ENCODE results near the gene CD200R1L.

CD200R1L gene

DNA sequence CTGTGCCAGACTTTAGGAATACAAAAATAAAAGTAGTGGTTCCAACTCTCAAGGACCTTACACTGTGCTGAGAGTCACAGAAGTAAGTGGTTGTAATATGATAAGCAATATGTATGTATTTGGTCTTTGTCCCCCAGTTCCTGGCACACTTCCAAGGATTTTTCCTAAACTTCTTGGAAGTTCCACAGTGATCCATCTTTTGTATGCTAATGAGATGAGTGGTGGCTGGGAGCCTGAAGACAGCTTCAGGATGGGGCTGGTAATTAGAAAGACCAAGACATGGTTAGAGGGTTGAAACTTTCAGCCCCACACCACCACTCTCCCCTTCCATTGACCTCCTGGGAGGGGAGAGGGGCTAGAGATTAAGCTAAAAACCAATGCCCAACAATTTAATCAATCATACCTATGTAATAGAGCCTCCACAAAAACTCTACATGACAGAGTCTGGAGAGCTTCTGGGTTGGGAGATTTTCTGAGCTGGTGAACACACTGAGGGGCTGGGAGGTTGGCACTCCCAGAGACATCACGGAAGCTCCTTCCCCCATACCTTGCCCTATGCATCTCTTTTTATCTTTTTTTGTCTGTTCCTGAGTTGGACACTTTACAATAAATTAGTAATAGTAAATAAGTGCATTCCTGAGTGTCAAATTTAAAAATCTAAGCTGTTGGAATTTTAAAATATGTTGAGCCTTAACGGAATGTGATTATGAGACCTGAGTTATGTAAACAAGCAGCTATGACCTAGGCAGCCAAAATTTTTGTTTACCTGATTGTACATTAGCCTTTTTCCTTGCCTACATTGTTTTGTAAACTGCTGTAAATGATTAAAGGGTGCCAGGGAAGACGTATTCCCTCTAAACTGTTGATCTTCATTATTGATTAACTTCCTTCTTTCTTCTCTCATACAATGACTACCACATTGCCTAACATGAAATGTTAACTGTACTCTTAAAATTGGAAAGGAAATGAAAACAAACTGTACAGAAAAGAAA lies 24.3 kb downstream of the CD200R1L start:
- no peak for DNase-seq (ENCODE audit: low read depth in 1 of 2, low spot score in 1 of 2)

DNA sequence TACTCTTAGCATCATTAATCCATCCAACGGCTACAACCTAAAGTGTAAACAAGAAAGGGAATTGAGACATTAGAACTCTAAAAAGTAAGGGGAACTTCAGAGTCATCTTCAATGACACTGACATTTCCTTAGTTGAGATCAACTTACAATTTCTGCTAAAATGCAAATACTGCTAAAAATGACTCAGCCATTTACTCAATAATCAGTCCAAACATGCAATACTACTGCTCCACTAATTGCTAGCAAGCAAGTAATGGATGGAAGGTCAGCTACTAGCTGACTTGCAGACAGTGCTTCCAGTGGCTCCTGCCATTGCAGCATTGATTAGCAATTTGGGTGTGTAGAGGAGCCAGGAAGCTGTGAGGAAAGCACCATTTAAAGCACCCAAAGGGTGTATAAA lies 28.4 kb downstream of the CD200R1L start:
- DNase-seq (ENCODE audit: low read depth in 1 of 2, low spot score in 1 of 2): no peak

DNA sequence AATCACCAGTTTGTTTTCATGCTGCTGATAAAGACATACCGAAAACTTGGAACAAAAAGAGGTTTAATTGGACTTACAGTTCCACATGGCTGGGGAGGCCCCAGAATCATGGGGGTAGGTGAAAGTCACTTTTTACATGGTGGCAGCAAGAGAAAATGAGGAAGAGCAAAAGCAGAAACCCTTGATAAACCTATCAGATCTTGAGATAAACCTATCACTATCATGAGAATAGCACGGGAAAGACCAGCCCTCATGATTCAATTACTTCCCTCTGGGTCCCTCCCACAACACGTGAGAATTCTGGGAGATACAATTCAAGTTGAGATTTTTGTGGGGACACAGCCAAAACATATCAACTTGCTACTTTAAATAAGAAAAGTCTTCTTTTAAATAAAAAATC lies 28.9 kb downstream of the CD200R1L start:
- no peak for DNase-seq (ENCODE audit: low read depth in 1 of 2, low spot score in 1 of 2)

DNA sequence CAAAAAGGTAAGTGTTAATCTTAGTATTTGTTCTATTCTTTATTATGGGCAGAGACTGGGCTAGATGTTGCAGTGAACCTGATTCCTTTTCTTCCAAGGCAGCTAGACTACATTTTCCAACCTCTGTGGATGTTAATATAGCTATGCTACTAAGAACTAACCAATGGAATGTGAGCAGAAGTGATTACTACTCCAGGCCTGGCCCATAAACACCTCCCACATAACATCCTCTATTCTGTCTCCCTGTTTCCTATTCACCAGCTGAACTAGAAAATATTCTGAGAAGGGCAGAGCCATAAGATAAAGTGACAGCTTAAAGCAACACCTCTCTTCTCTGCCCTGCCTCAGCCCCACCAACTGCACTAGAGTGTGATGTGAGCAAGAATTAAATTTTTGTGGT lies 29.4 kb downstream of the CD200R1L start:
- no peak for DNase-seq (ENCODE audit: low read depth in 1 of 2, low spot score in 1 of 2)

DNA sequence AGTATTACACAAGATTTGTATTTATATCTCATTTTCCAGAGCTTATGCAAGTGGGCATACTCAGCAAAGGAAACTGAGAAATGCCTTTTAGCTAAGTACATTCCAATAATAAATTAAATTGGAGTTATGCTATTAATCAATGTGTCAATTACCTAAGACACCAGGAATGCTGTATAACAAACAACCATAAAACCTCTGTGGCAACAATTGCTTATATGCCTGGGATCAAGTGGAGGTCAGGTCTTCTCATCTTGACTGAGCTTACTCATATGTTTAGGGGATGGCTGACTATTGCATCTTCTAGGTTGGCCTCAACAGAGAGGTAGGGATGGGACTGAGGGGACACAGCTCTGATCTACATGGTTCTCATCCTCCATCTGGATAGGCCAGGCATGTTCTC lies 30.7 kb downstream of the CD200R1L start:
- no peak for DNase-seq (ENCODE audit: low read depth in 1 of 2, low spot score in 1 of 2)

DNA sequence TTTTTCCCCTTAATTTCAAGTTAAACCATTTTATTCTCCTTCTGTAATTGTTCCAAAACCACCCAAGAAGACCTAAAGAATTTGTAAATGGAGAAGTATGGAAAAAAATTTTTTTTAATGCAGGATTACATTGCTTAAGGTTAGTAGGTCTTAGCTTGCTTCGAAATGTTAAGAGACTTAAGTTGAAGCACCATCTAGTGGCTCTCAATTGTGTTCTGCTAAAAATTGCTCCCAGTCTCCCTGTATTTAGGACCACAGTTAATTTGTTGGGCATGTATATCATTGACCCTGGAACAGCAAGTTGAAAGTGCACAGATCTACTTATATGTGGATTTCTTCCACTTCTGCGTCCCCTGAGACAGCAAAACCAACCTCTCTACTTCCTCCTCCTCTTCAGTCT lies 32.4 kb downstream of the CD200R1L start:
- DNase-seq (ENCODE audit: low read depth in 1 of 2, low spot score in 1 of 2): no peak

DNA sequence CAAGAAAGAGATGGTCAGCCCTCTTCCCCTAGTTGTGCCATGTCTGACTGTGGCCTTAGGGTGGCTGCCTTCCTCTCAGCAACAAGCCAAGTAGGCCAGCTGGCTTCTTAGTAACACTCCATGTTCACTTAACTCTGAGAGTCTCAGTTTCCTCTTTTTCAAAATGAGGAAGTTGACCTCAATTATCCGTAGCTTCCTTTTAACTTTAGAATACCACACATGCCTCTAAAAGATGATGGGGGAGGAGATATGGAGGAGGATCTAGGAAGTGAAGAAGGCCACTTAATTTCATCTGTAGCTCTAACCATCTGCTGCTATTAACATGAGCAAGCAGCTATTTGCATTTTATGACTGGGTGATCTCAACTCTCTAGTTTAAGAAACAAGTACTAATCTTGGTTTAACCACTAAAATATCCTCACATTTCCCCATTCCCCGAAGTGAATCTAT lies 32.9 kb downstream of the CD200R1L start:
- DNase-seq (ENCODE audit: low read depth in 1 of 2, low spot score in 1 of 2): no peak

DNA sequence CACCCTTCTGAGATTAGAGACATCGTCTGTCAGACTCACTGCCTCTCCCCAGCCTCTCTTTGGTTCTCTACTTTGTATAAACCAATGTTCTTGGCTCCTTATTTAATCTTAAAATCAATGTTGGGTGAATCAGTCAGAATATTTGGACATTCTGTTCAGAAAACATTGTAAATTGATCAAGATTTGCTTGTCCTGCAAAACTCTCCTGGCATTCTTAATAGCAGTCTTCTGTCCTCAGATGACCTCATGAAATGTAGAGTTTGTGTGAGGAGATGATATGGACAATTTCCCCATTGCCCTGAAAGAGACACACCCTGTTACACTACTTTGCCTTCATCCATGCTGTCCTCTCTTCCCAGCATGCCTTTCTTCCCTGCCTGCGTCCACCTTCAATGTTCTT lies 33.6 kb downstream of the CD200R1L start:
- no peak for DNase-seq (ENCODE audit: low read depth in 1 of 2, low spot score in 1 of 2)

DNA sequence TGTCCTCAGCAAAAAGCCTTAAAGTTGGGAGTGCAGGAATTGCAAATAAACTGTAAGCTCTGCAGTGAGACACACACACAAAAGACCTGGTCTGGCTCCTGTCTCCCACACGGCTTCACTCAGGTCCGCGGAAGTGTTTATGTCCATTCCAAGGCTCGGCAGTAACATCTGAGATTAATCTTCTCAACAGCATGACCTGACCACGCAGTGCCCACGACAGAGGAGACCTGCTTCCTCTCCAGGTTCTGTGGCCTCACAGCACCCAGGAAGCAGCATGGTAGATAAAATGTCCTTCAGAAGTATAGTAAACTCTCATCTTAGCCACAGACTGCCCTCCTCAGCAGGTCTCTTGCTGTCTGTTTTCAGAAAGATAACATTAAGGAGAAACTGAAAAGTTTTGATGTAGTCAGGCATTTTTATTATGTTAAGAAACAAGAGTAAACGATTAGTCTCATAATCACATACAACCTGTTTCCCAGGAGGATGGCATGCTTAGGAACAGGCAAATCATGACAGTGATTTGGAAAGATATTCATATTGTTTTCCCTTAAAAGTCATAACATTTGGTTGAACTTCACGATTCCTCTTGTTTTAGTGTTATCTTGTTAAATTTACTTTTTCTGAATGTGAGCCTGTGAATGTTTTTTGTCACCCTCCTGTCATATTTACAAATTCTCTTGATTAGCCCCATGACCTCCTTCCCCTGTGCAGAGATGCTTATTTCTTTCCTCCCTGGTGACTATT lies 34.6 kb downstream of the CD200R1L start:
- no peak for DNase-seq (ENCODE audit: low read depth in 1 of 2, low spot score in 1 of 2)

DNA sequence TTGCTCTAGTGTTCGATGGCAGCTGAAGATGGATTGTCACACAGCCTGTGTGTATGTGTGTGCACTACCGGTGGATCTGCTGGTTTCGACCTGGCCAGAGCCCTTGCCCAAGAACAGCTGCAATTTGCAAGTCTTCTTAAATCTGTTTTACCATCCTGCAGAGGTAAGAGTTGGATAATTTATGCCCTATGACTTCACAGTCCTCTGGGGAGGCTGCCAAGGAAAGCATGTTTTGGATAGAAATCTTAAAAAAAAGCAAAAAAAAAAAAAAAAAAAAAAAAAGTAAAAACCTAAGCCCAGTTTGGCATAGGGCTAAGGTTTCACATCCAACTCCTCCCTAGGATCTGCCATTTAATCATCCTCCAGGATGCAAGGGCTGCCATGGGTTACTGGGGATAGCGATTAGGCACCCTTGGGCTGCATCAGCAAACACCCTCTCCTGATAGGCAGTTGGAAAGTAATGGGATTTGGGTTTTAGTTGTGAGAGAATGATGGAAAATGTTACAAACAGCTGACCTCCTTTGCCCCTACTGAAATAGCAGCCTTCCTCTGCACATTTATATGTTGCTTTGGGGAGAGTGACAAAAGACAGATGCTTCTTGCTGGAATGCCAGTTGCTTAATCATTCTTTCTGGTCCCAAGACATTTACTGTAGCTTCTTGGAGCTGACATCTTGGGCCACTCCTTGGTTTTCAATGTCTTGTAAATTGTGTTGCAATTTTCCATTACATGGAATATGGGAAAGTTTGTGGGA lies 35.4 kb downstream of the CD200R1L start:
- no peak for DNase-seq (ENCODE audit: low read depth in 1 of 2, low spot score in 1 of 2)

DNA sequence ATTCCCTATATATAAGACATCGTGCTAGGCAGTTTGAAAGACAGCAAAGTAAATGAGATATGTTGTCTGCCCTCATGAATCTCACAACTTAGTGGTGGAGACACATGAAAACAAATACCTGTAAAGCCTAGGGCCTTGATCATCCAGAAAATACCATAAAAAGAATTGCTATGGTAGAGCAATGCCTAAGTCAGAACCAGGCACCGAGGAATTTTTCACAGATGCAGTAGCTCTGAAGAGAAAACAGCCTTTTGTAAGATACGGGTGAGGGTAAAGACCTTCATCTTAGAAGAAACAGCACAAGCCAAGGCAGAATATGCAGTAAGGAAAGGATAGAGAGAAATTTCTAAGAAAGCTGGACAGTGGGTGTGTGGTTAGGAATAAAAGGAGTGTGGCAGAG lies 36.1 kb downstream of the CD200R1L start:
- DNase-seq (ENCODE audit: low read depth in 1 of 2, low spot score in 1 of 2): no peak

DNA sequence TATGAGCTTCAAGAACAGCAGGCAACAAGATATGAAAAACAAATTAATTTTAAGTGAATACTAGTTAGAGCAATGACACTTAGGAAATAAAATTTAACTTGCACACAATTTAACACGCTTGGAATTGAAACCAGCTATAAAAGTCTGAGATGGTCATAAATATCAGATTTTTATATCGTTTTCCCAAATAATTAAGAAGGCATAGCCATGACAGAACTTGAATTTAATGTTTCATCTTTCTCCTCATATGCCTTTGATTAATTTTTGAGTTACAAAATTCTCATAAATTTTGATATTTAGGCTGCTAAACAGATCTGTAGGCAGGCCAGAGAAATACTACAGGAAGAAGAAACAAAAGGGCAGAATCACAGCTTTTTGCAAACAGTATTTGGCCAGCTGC lies 38.5 kb downstream of the CD200R1L start:
- DNase-seq (ENCODE audit: low read depth in 1 of 2, low spot score in 1 of 2): no peak

DNA sequence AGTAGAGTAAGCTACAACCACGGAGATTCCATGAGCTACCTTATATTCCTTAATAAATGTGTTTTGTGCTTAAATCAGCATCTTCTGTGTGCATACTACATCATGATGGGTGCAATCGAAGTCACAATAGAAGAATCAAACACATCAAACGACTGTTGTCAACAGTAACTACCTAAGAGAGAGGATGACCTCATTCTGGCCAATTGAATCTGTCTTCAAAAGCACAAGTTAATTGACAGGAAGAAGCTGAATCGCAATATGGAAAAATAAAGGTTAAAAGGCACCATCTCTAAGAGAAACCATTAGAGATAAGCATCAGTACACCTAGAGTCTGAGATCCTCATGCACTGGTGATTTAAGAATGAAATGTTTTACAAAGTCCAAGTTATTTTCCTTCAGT lies 39.0 kb downstream of the CD200R1L start:
- no peak for DNase-seq (ENCODE audit: low read depth in 1 of 2, low spot score in 1 of 2)

DNA sequence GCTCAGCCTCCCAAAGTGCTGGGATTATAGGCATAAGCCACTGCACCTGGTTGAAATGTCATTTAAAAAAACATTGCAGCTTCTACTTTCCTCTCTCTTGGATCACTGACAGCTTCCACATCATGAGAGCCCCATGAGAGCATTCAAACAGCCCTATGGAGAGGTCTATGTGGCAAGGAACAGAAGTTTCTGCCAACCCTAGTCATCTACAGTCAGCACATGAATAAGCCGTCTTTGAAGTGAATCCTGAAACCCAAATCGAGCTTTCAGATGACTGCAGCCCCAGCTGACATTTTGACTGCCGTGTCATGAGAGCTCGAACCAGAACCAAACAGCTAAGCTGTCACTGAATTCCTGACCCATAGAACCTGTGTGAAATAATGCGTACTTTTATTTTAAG lies 39.8 kb downstream of the CD200R1L start:
- DNase-seq (ENCODE audit: low read depth in 1 of 2, low spot score in 1 of 2): no peak

DNA sequence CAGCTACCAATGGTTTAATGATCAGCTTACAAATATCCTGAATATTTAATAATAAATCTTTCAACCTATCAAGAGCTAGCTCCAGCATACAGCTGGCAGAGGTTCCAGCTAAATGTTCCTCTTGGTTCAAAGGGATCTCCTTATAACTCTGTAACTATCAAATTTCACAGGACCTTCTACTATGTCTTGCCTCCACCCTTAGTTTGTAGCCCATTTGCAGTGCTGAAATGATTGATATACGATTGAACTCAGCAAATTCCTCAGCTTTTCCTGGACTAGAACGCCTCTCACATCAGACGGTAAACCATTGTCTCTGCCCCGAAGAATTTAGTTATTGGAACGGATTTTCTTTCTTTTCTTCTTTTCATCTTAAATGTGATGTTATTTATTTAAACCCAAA lies 41.5 kb downstream of the CD200R1L start:
- DNase-seq (ENCODE audit: low read depth in 1 of 2, low spot score in 1 of 2): no peak

DNA sequence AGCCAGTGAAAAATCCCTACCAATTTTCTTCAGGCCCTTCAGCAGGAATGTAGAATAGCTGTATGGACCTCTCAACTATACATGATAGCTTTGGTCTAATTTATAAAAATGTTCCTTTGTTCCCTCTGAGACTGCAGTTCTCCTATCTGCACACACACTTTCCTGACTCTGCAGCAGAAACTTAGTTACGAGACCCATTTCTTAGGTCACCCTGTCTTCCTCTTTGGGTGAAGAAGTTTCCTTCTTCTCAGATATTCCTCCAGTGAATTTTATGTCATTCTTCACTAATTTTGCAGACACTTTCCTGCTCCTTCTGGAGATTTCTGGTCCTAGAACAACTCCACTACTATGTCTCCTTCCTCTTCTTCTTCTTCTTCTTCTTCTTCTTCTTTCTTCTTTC lies 42.6 kb downstream of the CD200R1L start:
- no peak for DNase-seq (ENCODE audit: low read depth in 1 of 2, low spot score in 1 of 2)

DNA sequence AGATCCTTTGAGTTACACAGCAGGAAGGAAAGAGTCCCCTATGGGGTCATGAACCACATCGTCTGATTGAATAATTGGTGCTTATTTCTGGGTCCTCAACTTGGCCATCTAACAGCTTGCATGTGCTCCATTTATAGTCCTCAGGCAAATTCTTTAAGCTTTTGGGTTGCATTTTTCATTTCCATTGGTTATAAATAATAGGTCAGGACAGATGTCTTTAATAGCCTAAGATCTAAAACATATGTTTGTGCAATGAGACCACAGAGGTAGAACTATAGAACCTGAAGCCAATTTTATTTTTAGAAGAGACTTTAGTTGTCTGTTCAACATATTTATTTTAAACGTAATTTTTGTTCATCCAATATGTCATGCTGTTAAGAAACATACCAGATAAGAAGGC lies 43.2 kb downstream of the CD200R1L start:
- no peak for DNase-seq (ENCODE audit: low read depth in 1 of 2, low spot score in 1 of 2)

DNA sequence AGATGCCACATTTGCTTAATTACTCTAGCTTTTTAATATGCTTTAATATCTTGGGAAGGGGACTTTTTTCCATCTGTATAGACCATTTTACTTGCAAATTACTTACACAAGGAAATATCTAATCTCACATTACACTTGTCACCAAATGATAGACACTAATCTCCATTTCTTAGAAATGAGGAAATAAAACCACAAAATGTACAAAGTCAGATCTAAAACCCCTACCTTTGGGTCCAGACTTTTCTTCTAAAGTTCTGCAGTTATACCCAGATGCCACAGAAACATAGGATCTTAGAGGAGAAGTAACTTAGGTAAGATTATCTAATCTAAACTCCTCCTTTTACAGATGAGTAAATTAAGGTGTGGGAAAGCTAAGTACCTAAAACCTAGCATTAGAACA lies 44.3 kb downstream of the CD200R1L start:
- DNase-seq (ENCODE audit: low read depth in 1 of 2, low spot score in 1 of 2): no peak

DNA sequence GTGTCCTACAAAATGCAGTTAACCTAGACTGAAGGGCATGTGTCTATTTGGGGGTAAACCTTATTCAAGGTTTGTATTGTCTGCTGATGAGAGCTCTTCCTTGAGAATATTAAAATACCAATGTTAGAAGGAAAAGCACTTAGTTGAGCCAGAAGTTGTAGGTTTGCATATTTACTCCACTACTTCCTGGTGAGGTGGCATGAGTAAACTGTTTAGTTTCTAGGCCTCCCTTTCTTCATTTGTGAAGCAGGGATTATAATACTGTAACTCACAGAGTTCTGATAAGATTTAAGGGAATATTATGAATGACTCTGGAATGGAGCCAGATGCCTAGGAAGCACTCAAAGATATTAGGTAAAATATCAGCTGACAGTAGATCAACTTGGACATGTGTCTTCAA lies 46.7 kb downstream of the CD200R1L start:
- DNase-seq (ENCODE audit: low read depth in 1 of 2, low spot score in 1 of 2): no peak

DNA sequence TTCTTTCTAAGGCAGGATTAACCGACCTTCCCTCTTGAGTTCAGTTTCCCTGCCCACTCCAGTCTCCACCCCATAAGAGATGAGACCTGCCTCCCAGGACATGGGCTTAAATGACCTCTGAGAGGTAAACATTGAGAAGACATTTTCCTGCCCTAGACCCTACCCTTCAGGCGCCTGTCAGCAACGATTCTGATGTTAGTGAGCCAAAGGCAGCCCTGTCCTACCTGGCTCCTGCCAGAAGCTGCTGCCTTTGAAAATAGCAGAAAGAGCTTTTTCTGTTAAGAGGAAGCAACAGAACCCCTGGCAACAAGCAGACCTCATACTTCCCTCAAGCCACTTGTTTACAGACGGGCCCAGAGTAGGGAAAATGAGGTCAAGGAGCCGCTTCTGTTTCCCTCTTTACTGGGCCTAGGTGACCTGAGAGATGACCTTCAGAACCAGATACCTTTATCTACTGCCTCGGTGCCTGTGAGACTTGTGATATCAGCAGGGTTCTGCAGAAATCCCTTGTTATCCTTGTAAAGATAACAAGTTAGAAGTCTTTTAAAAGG lies 52.0 kb downstream of the CD200R1L start:
- DNase-seq (ENCODE audit: low read depth in 1 of 2, low spot score in 1 of 2): no peak

DNA sequence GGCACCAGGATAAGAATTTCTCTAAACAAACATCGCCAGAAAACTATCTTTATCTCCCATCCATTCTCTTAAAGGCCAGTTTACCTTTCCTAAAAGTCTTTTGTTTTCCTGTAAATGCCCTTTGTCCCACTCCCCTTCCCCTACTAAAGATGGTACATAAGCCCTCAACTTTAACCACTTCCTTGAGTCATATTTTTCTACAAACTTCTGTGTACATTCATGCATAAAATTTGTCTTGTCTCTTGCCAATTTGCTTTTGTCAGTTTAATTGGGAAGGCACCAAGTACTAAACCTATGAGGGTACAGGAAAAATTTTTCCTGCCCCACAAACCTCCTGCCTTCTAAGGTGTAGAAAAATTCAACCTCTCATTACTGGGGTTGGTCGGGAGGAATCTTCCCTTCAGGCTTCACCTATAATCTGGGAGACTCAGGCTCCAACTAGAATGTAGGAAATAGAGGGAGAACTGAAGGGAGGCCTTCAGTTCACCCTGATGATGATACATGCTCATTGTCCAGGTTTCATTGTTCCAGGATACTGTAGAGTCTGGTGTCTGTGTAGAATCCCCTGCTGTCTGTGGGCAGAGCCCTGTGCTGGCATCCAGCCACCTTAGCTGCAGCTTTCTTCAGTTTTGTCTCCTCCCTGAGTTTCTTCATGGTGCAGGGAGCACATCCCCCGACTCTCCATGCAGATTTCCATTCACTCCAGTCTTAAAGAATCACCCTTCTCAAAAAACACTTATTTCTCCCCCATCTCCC lies 53.2 kb downstream of the CD200R1L start:
- no peak for DNase-seq (ENCODE audit: low read depth in 1 of 2, low spot score in 1 of 2)

All from stimulated activated CD4-positive, alpha-beta T cell treated with anti-CD3 and anti-CD28 coated beads, Interleukin-15, amount 100 ng/mL, for 1 hour (primary cell).